Measurements from ENCODE around the gene YIPF6. TPM values are rescaled to one million over a fixed set of nuclear protein-coding genes. Genes with fewer than 3 reads are reported as not detected.

The YIPF6 gene
- total and polyA plus RNA-seq, 9 of the 15 experiments (the other 6 are each of a cell fraction or from before 2014, with no cell fraction given), result 7.7 to 44.2 (median 22.4) TPM

- 13% methylated on average over 8 of the region's 8 CpGs for WGBS (ENCODE audit: insufficient coverage, low coverage, missing lambda C conversion rate)
- in situ Hi-C loops (cut with MboI), result no loop called here
- Histone ChIP-seq H3K9ac (ENCODE audit: insufficient read depth in 1 of 2, low read depth in 2 of 2, low read length in 2 of 2) (no peak overlapping the region; a peak in 1 of 4 replicates), H3K27ac (ENCODE audit: extremely low read depth, low read depth, low read length) (0 out of 3 replicates have a peak overlapping the region, but pooled peaks have one; percentile 12), H3K4me1 (replicated peaks in 1 of 2; ENCODE audit: control insufficient read depth in 2 of 2, insufficient read depth in 2 of 2, low read length in 2 of 2) (no peaks in the 10 kb centered on the region), H3K79me2 (ENCODE audit: control insufficient read depth, insufficient read depth, low read length) (no peaks in the 10 kb centered on the region), H3K4me2 (ENCODE audit: insufficient read depth, low read length) (peak overlapping the region; percentile 34; the same call in 1 of the 2 replicates), H3K4me3 (no peak overlapping the region), H3K27me3 (ENCODE audit: control insufficient read depth in 2 of 2, insufficient read depth in 2 of 2, low read length in 2 of 2) (no peaks in the 10 kb centered on the region; a peak in 1 of 5 replicates), H3K9me3 (replicated peaks; ENCODE audit: control insufficient read depth, insufficient read depth, low read depth, low read length) (no peaks in the 10 kb centered on the region), H3K9me1 (ENCODE audit: control insufficient read depth, insufficient read depth, low read length) (no peaks in the 10 kb centered on the region), H3K36me3 (ENCODE audit: control insufficient read depth, insufficient read depth, low read length) (no peaks in the 10 kb centered on the region), H4K20me1 (replicated peaks; ENCODE audit: control insufficient read depth, insufficient read depth, low read length) (no peaks in the 10 kb centered on the region), H2AFZ (ENCODE audit: low read depth, low read length) (peak overlapping the region; percentile 61)
- FAIRE-seq (no peak), ATAC-seq (peak; percentile 72), DNase-seq (ENCODE audit: extremely low read depth in 1 of 4, low spot score in 3 of 4) (peak in 1 of 4 experiments; percentile 37)
- CTCF ChIA-PET (ENCODE audit: low intra/inter-chr PET ratio), result interaction anchor here (0.7 kb wide), 2 partner anchors 9 to 265 kb away, joined by 3 to 4 read pairs; no protein-coding TSS in a partner anchor
- intact Hi-C loops (cut with micrococcal nuclease), result loop anchor here (5.0 kb wide), 3 partner anchors 230 to 280 kb away; no protein-coding TSS in a partner anchor
- BruUV-seq (replicated peaks), result no TSS peak
- POLR2A ChIA-PET, result no interaction called here
- TF ChIP-seq RBFOX2 (IDR thresholded peaks at IDR 0.05; ENCODE audit: low read depth, low read length) (no peak), CXXC5 (CRISPR knock-in tag; IDR thresholded peaks at IDR 0.05) (peak; percentile 67), HDGF (IDR thresholded peaks at IDR 0.05) (no peak), ZNF583 (CRISPR knock-in tag; IDR thresholded peaks at IDR 0.05) (0 out of 2 replicates have a peak, but pooled peaks have one; percentile 27), NR2C1 (IDR thresholded peaks at IDR 0.05) (no peak), NR2C1 (tag; IDR thresholded peaks at IDR 0.05) (peak; percentile 74), KLF6 (CRISPR knock-in tag; IDR thresholded peaks at IDR 0.05; ENCODE audit: borderline replicate concordance) (peak; percentile 90), JUNB (CRISPR knock-in tag; conservative IDR thresholded peaks at IDR 0.05) (no peak), GTF2A2 (tag; IDR thresholded peaks at IDR 0.05) (peak; percentile 80), HSF4 (CRISPR knock-in tag; IDR thresholded peaks at IDR 0.05; ENCODE audit: borderline replicate concordance) (peak; percentile 63; the same call in 1 of the 2 replicates), PTRF (tag; IDR thresholded peaks at IDR 0.05) (peak; percentile 85), PTTG1 (tag; IDR thresholded peaks at IDR 0.05; ENCODE audit: low read depth) (peak; percentile 82), HINFP (tag; conservative IDR thresholded peaks at IDR 0.05; ENCODE audit: low read depth) (peak; percentile 56; the same call in 1 of the 2 replicates), HNRNPUL1 (IDR thresholded peaks at IDR 0.05; ENCODE audit: low read length) (no peak), CREB3 (tag; conservative IDR thresholded peaks at IDR 0.05; ENCODE audit: low read depth) (peak; percentile 88), ZNF639 (CRISPR knock-in tag; conservative IDR thresholded peaks at IDR 0.05 in 1 of 2, IDR thresholded peaks at IDR 0.05 in 1 of 2) (peak in 1 of 2 experiments; percentile 91; a peak in 2 of 4 replicates), ZNF175 (CRISPR knock-in tag; IDR thresholded peaks at IDR 0.05; ENCODE audit: low read depth) (peak; percentile 98), IRF9 (tag; IDR thresholded peaks at IDR 0.05) (0 out of 2 replicates have a peak, but pooled peaks have one; percentile 22)
Measured at GRCh38 chrX:68462197-68462596, 36.7 kb upstream of the YIPF6 start.

All from K562 (cell line).